HepG2 (cell line): ENCODE measurements around the gene TTC39B. TPM values are rescaled to one million over a fixed set of nuclear protein-coding genes. Genes with fewer than 3 reads are reported as not detected.

Experiments
- ETV5 ChIP-seq: IDR thresholded peaks from 2 replicates; pipeline ENCODE4 v1.6.1; 2018; ENCODE audit warnings: missing biosample characterization, missing genetic modification reagents, inconsistent platforms, borderline replicate concordance
- GATAD1 ChIP-seq: IDR thresholded peaks from 2 replicates; pipeline ENCODE4 v1.6.1; 2016; ENCODE audit warnings: missing genetic modification reagents, missing compliant biosample characterization
- GATAD2A ChIP-seq: IDR thresholded peaks from 2 replicates; pipeline ENCODE4 v1.6.1; 2016
- GFI1 ChIP-seq: sonication (generic); formaldehyde crosslinking; IDR thresholded peaks from 2 replicates; pipeline ENCODE4 v1.5.0; 2020; ENCODE audit warnings: missing genetic modification reagents, mild to moderate bottlenecking, borderline replicate concordance
- ISL2 ChIP-seq: sonication (generic); formaldehyde crosslinking; IDR thresholded peaks from 2 replicates; pipeline ENCODE4 v1.5.0; 2020; ENCODE audit warnings: missing genetic modification reagents
- KDM5B ChIP-seq: sonication (generic); formaldehyde crosslinking; IDR thresholded peaks from 2 replicates; pipeline ENCODE4 v1.4.0; 2020; ENCODE audit warnings: missing genetic modification reagents, mild to moderate bottlenecking, borderline replicate concordance
- NCOR1 ChIP-seq: fragments of 200-600 bp; sonication (generic); IDR thresholded peaks from 2 replicates; pipeline ENCODE4 v1.7.0; 2017; ENCODE audit warnings: antibody characterized with exemption, low read length, borderline replicate concordance
- NFIC ChIP-seq: IDR thresholded peaks from 2 replicates; pipeline ENCODE4 v1.6.1; 2012; ENCODE audit warnings: mild to moderate bottlenecking, low read length, inconsistent platforms
- NFYC ChIP-seq: IDR thresholded peaks from 2 replicates; pipeline ENCODE4 v1.6.1; 2016; ENCODE audit warnings: missing genetic modification reagents, missing compliant biosample characterization
- POGZ ChIP-seq: sonication (generic); formaldehyde crosslinking; IDR thresholded peaks from 2 replicates; pipeline ENCODE4 v1.4.0; 2020; ENCODE audit warnings: mild to moderate bottlenecking, missing genetic modification reagents
- REST ChIP-seq, 2 experiments: IDR thresholded peaks; 2 replicates each; pipeline ENCODE4 v1.6.1; 2011 to 2012; ENCODE audit warnings: low read length in 2 of 2, borderline replicate concordance in 1 of 2, low read depth in 1 of 2, mild to moderate bottlenecking in 1 of 2, moderate library complexity in 1 of 2
- SIX1 ChIP-seq: sonication (generic); formaldehyde crosslinking; IDR thresholded peaks from 2 replicates; pipeline ENCODE4 v1.4.0; 2020; ENCODE audit warnings: missing genetic modification reagents, borderline replicate concordance
- ZNF775 ChIP-seq: sonication (generic); formaldehyde crosslinking; IDR thresholded peaks from 2 replicates; pipeline ENCODE4 v1.4.0; 2020; ENCODE audit warnings: missing genetic modification reagents, mild to moderate bottlenecking, moderate library complexity, borderline replicate concordance
- ZNF850 ChIP-seq: sonication (generic); formaldehyde crosslinking; conservative IDR thresholded peaks from 2 replicates; pipeline ENCODE4 v1.9.0; 2021; ENCODE audit warnings: mild to moderate bottlenecking, missing genetic modification reagents
- polyA plus RNA-seq, 8 experiments: library from polyadenylated mRNA; depleted of rRNA in 3 of 8; stranded (reverse) in 7 of 8; unstranded in 1 of 8; fragments of >200 nt; fragmentation: Illumina TruSeq in 4 of 8; extraction: Trizol in 4 of 8; gene quantifications; 2 replicates each; pipeline versions ENCODE4 v1.2.1 to v1.2.3, GENCODE V29; 2011 to 2016; ENCODE audit warnings: low read depth in 4 of 8, missing spikeins in 1 of 8, mixed read lengths in 1 of 8; ENCODE audit not compliant: insufficient read depth in 1 of 8
- total RNA-seq, 5 experiments: library from RNA; depleted of rRNA; stranded (reverse); fragments of >200 nt; fragmentation: Illumina TruSeq; extraction: Trizol; gene quantifications; 2 replicates each; pipeline ENCODE4 v1.2.3, GENCODE V29; 2016; ENCODE audit warnings: low read depth in 1 of 5
- TF ChIP-seq, protein P1 (sequence below): sonication (generic); formaldehyde crosslinking; conservative IDR thresholded peaks from 2 replicates; pipeline ENCODE4 v1.8.0; 2022; ENCODE audit warnings: mild to moderate bottlenecking, moderate library complexity, missing genetic modification reagents
- TF ChIP-seq, protein P2 (sequence below): sonication (generic); formaldehyde crosslinking; IDR thresholded peaks from 2 replicates; pipeline ENCODE4 v1.5.0; 2020; ENCODE audit warnings: missing genetic modification reagents
- TF ChIP-seq, protein P3 (sequence below): sonication (generic); formaldehyde crosslinking; IDR thresholded peaks from 2 replicates; pipeline ENCODE4 v1.4.0; 2020; ENCODE audit warnings: missing genetic modification reagents
- TF ChIP-seq, protein P4 (sequence below): sonication (generic); formaldehyde crosslinking; IDR thresholded peaks from 2 replicates; pipeline ENCODE4 v1.4.0; 2020; ENCODE audit warnings: missing genetic modification reagents

The TTC39B gene
- total and polyA plus RNA-seq, 2 of the 13 experiments (the other 11 are each of a cell fraction or from before 2014, with no cell fraction given), result 14.3 to 19.4 TPM

DNA sequence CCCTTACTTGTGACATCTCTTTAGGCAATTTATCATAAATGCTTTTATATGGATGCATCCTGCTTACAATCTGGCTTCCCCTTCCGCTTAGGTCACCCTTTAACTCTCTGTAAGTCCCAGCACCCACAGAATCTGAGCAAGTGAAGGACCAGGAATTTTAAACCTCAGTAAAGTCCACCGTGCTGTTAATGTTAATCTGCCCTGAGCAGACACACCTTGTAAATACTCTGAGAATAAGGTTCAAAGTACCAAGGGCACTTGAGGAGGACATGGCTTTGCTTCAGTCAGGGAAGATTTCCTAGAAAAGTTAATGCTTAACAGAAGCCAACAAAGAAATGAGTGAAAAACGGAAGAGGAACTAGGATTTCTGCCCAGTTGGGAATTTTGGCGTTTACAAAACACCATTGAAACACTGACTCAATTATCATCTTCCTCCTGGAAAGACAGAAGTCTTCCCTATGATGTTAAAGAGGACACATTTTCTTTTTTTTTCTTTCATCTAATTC, 26.4 kb upstream of the TTC39B start (continued):
- TF ChIP-seq ISL2 (peak; percentile 90), POGZ (peak; percentile 69), ETV5 (CRISPR knock-in tag) (peak; percentile 81; the same call in 1 of the 2 replicates), ZNF775 (CRISPR knock-in tag) (no peak), REST (IDR thresholded peaks at IDR 0.05; ENCODE audit: borderline replicate concordance in 1 of 2, low read depth in 1 of 2, low read length in 2 of 2) (peak in 1 of 2 experiments; percentile 23; a peak in 1 of 4 replicates), NCOR1 (peak; percentile 31; the same call in 1 of the 2 replicates), NFIC (peak; percentile 58), ZNF850 (no peak), GATAD1 (CRISPR knock-in tag) (0 out of 2 replicates have a peak, but pooled peaks have one; percentile 31), GFI1 (CRISPR knock-in tag) (peak; percentile 90), NFYC (peak; percentile 18; the same call in 1 of the 2 replicates), SIX1 (peak; percentile 32; the same call in 1 of the 2 replicates), GATAD2A (peak; percentile 90), KDM5B (CRISPR knock-in tag) (no peak)
- TF ChIP-seq, protein P1, sequence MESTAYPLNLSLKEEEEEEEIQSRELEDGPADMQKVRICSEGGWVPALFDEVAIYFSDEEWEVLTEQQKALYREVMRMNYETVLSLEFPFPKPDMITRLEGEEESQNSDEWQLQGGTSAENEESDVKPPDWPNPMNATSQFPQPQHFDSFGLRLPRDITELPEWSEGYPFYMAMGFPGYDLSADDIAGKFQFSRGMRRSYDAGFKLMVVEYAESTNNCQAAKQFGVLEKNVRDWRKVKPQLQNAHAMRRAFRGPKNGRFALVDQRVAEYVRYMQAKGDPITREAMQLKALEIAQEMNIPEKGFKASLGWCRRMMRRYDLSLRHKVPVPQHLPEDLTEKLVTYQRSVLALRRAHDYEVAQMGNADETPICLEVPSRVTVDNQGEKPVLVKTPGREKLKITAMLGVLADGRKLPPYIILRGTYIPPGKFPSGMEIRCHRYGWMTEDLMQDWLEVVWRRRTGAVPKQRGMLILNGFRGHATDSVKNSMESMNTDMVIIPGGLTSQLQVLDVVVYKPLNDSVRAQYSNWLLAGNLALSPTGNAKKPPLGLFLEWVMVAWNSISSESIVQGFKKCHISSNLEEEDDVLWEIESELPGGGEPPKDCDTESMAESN, result 0 out of 2 replicates have a peak, but pooled peaks have one; percentile 25
- TF ChIP-seq, protein P2, sequence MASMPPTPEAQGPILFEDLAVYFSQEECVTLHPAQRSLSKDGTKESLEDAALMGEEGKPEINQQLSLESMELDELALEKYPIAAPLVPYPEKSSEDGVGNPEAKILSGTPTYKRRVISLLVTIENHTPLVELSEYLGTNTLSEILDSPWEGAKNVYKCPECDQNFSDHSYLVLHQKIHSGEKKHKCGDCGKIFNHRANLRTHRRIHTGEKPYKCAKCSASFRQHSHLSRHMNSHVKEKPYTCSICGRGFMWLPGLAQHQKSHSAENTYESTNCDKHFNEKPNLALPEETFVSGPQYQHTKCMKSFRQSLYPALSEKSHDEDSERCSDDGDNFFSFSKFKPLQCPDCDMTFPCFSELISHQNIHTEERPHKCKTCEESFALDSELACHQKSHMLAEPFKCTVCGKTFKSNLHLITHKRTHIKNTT (CRISPR knock-in tag), result no peak
- TF ChIP-seq, protein P3, sequence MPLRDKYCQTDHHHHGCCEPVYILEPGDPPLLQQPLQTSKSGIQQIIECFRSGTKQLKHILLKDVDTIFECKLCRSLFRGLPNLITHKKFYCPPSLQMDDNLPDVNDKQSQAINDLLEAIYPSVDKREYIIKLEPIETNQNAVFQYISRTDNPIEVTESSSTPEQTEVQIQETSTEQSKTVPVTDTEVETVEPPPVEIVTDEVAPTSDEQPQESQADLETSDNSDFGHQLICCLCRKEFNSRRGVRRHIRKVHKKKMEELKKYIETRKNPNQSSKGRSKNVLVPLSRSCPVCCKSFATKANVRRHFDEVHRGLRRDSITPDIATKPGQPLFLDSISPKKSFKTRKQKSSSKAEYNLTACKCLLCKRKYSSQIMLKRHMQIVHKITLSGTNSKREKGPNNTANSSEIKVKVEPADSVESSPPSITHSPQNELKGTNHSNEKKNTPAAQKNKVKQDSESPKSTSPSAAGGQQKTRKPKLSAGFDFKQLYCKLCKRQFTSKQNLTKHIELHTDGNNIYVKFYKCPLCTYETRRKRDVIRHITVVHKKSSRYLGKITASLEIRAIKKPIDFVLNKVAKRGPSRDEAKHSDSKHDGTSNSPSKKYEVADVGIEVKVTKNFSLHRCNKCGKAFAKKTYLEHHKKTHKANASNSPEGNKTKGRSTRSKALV (CRISPR knock-in tag), result no peak
- TF ChIP-seq, protein P4, sequence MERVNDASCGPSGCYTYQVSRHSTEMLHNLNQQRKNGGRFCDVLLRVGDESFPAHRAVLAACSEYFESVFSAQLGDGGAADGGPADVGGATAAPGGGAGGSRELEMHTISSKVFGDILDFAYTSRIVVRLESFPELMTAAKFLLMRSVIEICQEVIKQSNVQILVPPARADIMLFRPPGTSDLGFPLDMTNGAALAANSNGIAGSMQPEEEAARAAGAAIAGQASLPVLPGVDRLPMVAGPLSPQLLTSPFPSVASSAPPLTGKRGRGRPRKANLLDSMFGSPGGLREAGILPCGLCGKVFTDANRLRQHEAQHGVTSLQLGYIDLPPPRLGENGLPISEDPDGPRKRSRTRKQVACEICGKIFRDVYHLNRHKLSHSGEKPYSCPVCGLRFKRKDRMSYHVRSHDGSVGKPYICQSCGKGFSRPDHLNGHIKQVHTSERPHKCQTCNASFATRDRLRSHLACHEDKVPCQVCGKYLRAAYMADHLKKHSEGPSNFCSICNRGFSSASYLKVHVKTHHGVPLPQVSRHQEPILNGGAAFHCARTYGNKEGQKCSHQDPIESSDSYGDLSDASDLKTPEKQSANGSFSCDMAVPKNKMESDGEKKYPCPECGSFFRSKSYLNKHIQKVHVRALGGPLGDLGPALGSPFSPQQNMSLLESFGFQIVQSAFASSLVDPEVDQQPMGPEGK (CRISPR knock-in tag), result peak; percentile 34; the same call in 1 of the 2 replicates
